ENCODE measurements around the gene SEMA4D.

The SEMA4D gene

GRCh38 chr9:89383721-89384300 lies 114.1 kb downstream of the SEMA4D start:
- H3K27ac ChIP-seq (replicated peaks): no peak overlapping the region
- DNase-seq (ENCODE audit: low read depth in 1 of 2, low spot score in 1 of 2): no peak
- no peak for TF ChIP-seq SPI1 (IDR thresholded peaks at IDR 0.05; ENCODE audit: borderline replicate concordance, low read depth)
- no peak for TF ChIP-seq GABPA (IDR thresholded peaks at IDR 0.05; ENCODE audit: low read depth)
- no peak for TF ChIP-seq POLR2AphosphoS5 (IDR thresholded peaks at IDR 0.05; ENCODE audit: low read depth)
- TF ChIP-seq CTCF (IDR thresholded peaks at IDR 0.05; ENCODE audit: insufficient read depth, low read length): no peak
- TF ChIP-seq REST (IDR thresholded peaks at IDR 0.05; ENCODE audit: insufficient replicate concordance, low read depth): no peak

GRCh38 chr9:89383030-89383720 lies 114.7 kb downstream of the SEMA4D start:
- Histone ChIP-seq H3K4me3 (replicated peaks; ENCODE audit: insufficient read depth, low read length) (no peak overlapping the region), H3K27me3 (ENCODE audit: insufficient read depth, poor library complexity, severe bottlenecking) (no peaks in the 10 kb centered on the region), H3K27ac (replicated peaks) (no peak overlapping the region)
- no peak for DNase-seq (ENCODE audit: low read depth in 1 of 2, low spot score in 1 of 2)
- TF ChIP-seq POLR2AphosphoS5 (IDR thresholded peaks at IDR 0.05; ENCODE audit: low read depth): no peak
- TF ChIP-seq SPI1 (IDR thresholded peaks at IDR 0.05; ENCODE audit: borderline replicate concordance, low read depth): no peak
- no peak for TF ChIP-seq CTCF (IDR thresholded peaks at IDR 0.05; ENCODE audit: insufficient read depth, low read length)
- no peak for TF ChIP-seq REST (IDR thresholded peaks at IDR 0.05; ENCODE audit: insufficient replicate concordance, low read depth)
- TF ChIP-seq GABPA (IDR thresholded peaks at IDR 0.05; ENCODE audit: low read depth): no peak

More at GRCh38 chr9:89383721-89384300, 114.1 kb downstream of the SEMA4D start:
- no peaks in the 10 kb centered on the region for H3K27me3 ChIP-seq (ENCODE audit: insufficient read depth, poor library complexity, severe bottlenecking)
- no peak overlapping the region for H3K4me3 ChIP-seq (replicated peaks; ENCODE audit: insufficient read depth, low read length)

- Histone ChIP-seq H3K27me3 (ENCODE audit: insufficient read depth, poor library complexity, severe bottlenecking) (no peaks in the 10 kb centered on the region), H3K27ac (replicated peaks) (no peak overlapping the region), H3K4me3 (replicated peaks; ENCODE audit: insufficient read depth, low read length) (no peak overlapping the region)
- TF ChIP-seq CTCF (IDR thresholded peaks at IDR 0.05; ENCODE audit: insufficient read depth, low read length) (no peak), REST (IDR thresholded peaks at IDR 0.05; ENCODE audit: insufficient replicate concordance, low read depth) (no peak), SPI1 (IDR thresholded peaks at IDR 0.05; ENCODE audit: borderline replicate concordance, low read depth) (no peak), POLR2AphosphoS5 (IDR thresholded peaks at IDR 0.05; ENCODE audit: low read depth) (no peak), GABPA (IDR thresholded peaks at IDR 0.05; ENCODE audit: low read depth) (no peak)
- no peak for DNase-seq (ENCODE audit: low read depth in 1 of 2, low spot score in 1 of 2)
These were observed 115.6 kb downstream of the SEMA4D start for GRCh38 chr9:89382026-89382986.

Measured in HL-60 (cell line).